ENCODE measurements around the gene FAM20A.

DNA sequence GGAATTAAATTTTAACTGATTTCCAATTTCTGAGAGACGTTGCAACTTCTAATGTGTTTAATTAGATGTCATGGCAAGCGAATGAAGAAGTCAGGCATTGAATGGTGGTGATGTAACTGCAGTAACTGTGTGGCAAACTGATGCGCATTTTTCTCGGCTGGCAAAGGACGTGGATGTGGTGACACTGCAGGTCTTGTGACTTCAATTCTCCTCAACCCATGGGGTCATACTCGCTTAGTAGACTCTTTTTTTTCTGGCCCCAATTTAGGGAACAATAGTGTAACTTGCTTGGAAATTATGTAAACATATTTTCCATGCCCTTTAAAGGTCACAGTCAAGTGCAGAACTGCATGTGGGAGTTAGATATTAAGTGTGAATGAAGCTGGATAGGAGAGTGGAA is 1.9 kb upstream of the FAM20A start:
- TF ChIP-seq, protein P1, sequence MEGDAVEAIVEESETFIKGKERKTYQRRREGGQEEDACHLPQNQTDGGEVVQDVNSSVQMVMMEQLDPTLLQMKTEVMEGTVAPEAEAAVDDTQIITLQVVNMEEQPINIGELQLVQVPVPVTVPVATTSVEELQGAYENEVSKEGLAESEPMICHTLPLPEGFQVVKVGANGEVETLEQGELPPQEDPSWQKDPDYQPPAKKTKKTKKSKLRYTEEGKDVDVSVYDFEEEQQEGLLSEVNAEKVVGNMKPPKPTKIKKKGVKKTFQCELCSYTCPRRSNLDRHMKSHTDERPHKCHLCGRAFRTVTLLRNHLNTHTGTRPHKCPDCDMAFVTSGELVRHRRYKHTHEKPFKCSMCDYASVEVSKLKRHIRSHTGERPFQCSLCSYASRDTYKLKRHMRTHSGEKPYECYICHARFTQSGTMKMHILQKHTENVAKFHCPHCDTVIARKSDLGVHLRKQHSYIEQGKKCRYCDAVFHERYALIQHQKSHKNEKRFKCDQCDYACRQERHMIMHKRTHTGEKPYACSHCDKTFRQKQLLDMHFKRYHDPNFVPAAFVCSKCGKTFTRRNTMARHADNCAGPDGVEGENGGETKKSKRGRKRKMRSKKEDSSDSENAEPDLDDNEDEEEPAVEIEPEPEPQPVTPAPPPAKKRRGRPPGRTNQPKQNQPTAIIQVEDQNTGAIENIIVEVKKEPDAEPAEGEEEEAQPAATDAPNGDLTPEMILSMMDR (conservative IDR thresholded peaks at IDR 0.05; ENCODE audit: low read length) = no peak
- no peak for TF ChIP-seq EZH2phosphoT487 (IDR thresholded peaks at IDR 0.05; ENCODE audit: borderline replicate concordance)
